ENCODE measurements around the gene PCDH18.

The PCDH18 gene

GRCh38 chr4:137471895-137472294 lies 60.4 kb downstream of the PCDH18 start:
- no peak for DNase-seq (ENCODE audit: low read depth, low spot score)

GRCh38 chr4:137471461-137471860 lies 60.8 kb downstream of the PCDH18 start:
- no peak for DNase-seq (ENCODE audit: low read depth, low spot score)

- no peak for DNase-seq (ENCODE audit: low read depth, low spot score)
Observed at GRCh38 chr4:137470806-137471205, 61.5 kb downstream of the PCDH18 start.
